GM19438 (cell line): Measurements from ENCODE around the gene FUOM.
"Not testable (repeated sequence)": the region's sequence is repeated elsewhere in the genome, so short reads cannot be mapped to it uniquely, and the experiment has no call there.

Source experiments
- ATAC-seq: cut with Tn5 transposase; IDR thresholded peaks from one replicate; pipeline ENCODE4 v1.9.1; 2021; ENCODE audit warnings: low read depth; ENCODE audit not compliant: unreplicated experiment

The FUOM gene

DNA sequence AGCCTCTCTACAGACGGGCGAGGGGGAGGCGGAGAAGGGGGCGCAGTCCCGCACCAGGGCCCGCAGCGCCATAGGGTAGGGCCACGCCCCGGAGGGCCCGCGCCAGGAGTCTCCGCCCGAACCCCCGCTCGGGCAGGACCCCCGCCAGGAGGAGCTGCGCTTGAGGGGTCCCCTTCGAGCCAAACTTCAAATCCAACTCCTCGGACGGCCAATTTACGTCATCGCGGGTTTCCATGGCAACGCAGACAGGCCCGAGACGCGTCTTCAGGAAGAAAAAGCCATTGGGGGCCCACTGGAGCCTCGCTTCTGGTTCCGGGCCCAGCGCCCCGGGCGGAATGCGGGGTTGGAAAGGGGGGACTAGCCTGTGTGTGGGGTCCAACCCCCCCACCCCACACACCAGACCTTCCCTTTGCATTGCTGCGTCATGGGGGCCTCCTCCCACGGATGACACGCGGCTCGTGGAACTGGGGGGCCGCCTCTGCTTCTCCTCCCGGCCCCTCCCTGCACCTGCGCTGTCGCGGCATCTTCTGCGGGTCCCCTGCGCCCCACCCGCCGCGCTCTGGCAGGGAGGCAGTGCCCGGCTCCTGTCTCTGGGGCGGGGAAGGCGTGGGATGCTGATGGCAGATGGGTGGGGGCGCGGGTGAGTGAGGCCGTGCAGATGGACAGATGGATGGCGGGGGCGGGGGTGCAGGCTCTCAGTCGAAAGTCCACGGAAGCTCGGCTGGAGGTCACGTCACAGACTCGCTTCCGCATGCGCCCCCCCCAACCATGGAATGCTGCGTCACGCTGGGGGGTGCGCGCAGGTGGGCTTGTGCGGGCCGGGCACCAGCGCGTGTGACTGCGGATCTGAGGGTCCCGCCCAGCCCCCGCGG is 22.3 kb downstream of the FUOM start:
- no peak for ATAC-seq

DNA sequence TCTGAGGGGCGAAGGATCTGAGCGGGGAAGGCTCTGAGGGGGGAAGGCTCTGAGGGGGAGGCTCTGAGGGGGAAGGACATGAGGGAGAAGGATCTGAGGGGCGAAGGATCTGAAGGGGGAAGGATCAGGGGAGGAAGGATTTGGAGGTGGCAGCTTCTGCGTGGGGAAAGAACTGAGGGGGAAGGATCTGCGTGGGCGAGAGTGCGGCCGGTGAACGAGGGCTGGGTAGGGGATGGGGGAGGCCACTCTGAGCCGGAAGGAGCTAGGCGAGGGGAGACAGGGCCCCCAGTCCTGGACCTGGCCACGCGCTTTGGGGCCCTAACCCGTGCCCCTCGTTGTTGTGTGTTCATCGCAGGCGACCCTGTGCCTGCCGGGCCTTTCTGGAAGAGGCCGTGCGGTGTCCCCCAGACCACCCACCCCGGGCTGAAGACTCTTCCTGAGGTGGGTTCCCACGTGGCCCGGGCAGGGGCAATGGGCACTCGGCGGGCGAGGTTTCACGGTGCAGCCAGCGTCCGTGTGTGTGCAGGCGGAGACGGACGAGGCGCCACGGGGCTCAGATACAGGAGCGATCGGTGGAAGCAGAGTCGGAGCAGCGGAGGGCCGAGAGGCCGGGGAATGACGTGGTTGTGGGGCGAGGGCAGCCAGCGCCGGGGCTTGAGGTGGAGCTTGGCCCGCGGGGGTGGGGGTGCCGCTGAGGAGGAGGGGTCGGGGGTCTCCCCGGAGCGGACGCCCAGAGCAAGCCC is 23.1 kb downstream of the FUOM start:
- ATAC-seq, result no peak

DNA sequence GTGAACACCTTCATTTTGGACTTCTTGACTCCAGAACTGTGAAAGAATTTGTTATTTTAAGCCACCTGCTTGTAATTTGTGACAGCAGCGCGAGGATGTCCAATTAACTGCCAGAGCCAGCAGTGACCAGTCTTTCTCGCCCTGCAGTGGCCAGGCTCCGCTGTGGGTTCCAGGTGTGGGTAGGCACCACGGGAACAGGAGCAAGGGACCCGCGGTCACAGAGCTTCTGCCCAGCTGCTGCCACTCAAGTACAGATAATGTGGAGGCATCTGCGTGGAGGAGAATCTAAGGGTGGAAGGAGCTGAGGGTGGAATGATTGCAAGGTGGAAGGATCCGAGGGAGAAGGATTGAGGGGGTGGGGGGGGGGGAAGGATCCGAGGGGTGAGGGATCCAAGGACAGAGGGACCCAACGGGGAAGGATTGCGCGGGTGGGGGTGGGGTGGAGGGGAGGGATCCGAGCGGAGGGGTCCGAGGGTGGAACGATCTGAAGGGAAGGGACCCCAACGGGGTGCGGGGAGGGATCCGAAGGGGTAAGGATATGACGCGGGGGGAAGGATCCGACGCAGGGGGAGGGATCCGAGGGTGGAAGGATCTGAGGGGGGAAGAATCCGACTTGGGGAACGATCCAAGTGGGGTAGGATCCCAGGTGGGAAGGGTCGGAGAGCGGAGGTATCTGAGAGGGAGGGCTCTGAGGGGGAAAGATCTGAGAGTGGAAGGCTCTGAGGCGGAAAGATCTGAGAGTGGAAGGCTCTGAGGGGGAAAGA is 24.7 kb downstream of the FUOM start:
- no peak for ATAC-seq

DNA sequence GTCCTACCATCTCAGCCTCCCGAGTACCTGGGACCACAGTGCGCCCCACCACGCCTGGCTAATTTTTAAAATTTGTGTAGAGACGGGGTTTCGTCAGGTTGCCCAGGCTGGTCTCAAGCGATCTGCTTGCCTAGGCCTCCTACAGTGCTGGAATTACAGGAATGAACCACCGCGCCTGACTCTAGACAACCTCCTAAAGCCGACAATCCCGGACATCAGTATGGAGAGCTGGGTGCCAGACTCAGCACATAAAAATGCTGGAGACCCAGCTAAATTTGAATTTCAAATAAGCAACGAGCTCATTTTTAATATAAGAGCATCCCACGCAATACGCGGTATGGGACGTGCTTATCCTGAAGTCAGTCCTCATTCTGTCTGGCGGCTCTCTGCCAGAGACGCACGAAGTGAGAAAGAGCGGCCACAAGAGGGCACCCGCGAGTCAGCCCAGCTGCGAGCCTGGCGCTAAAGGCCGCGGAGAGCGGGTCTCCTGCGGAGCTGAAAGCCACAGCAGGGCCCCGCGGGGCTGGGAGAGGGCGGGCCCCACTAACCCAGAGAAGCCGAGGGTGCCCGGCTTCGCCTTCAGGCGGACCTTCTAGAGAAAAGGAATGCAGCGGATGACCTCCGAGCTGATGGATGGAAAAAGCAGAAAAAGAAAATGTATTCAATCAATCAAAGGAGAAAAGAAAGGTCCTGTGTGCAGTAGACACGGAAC is 28.2 kb downstream of the FUOM start:
- peak; percentile 78 for ATAC-seq

DNA sequence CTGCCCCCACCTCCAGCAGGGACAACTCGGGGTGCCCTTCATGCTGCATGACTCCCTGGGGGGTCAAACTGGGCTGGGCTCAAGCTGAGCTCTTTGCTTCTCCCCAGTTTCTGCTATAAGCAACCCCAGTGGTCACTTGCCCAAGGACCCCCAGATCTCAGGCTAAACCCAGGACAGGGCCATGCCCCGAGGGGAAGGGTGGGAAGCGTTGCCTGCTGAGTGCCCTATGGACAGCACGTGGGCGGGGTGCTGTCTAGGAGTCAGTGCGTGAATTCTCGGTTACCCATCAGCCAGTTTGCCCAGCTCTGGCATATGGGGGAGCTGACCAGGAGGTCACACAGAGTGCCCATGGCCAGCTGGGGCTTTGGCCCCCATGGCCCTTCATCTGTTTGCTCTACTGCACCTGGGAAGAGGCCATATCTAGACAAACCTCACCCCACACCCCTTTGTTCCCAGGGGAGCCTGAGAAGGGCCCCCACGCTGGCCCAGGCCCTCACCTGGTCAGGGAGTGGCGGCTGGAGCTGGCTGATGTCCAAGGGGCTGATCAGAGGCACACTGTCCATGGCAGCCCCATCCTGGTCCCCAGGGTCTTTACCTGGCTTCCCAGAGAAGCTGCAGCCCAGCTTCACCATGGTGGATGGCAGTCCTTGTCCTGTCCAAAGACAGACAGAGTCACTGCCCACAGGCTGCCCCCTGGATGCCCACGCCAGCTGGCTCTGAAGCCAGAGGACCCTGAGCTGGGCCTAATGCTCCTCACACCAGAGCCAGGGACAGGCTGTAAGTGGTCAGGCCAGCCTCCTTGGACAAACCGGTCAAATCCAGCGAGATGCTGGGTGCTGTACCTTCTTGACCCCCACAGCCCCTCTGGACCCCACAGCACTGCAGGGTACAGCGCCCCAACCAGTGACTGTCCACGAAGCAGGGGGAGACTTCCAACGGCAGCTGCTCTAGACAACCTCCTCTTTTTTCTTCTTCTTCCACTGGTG is 29.2 kb downstream of the FUOM start:
- ATAC-seq, result no peak

DNA sequence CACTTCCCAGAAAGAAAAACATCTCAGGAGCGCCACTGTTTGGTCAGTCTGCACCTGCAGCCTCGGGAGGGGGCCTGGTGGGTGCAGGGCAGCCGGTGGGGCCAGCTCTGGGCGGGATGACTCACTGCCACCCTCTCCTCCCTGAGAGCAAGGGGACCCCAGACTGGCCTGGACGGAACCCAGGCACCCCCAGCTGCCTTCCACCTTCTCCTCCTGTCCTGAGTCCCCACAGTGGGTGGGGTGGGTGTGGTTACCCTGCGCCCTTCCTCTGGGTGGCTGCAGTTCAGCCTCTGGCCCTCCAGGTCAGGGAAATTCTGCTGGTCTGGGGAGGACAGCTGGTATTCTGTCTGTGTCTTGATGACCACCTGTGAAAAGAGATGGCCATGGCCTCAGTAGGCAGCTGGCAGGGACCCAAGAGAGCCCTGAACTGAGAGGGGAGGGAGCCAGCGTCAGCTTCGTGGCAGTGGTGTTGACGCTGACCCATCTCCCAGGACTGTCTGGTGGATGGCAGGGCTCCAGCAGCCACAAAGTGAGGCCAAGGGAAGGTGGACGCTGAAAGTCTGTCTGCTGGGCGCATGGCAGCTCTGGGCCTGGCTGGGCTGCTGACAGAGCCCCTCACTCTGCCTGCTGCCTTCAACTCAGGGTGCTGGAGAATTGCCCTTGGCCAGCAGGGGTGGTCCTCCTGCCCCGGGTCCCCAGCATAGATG is 30.0 kb downstream of the FUOM start:
- ATAC-seq, result no peak

DNA sequence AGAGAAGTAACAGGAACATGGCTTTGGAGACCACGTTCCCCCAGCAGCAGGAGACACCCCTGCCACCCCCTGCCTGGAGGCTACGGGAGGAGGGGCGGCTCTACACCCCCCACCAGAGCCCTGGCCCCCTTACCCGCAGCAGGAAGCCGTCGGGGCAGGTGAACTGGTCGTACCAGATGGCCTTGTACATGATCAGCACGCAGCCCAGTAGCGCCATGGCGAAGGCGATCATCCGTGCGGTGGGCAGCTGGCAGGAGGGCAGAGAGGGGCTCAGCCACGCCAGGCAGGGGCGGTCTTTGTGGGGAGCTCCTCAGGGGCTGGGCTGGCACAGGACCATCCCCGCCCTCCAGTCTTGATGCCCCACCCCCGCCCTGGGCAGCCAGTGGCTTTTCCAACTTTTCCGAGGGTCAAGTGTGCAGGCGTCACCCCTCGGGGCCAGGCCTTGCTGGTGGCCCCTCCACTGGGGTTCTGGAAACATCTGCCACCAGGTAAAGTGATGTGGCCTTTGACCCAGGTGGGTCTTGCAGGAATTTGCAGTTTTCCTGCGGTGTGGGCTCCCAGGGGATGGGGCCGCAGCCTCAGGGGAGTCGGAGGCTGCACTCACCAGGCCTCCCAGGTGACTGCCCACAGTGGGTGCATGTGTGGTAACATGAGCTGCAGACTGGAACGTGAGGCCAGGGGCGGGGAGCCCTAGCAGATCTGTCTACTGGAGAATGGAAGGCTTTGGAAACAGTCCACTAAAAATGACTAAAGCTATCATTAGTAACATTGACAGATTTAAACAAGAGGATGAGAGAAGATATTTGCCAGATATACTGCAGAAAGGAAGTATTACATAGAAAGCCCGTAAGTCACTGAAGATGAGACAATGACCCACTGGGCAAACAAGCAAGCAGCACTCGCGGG is 30.8 kb downstream of the FUOM start:
- no peak for ATAC-seq

DNA sequence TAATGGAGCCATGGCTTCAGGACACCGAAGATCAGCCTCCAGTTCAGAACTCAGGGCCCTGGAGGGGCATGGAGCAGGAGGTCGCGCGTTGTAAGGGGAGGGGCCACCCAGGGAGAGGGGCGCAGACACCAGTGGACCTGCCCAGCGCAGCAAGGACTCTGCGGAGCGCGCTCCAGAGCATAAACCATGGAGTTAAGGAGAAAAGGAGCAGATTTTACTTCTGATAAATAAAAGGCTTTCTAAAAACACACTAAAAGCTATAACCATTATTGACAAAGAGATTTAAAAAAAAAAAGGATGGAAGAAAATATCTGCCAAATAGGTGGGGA is 31.6 kb downstream of the FUOM start:
- no peak for ATAC-seq

DNA sequence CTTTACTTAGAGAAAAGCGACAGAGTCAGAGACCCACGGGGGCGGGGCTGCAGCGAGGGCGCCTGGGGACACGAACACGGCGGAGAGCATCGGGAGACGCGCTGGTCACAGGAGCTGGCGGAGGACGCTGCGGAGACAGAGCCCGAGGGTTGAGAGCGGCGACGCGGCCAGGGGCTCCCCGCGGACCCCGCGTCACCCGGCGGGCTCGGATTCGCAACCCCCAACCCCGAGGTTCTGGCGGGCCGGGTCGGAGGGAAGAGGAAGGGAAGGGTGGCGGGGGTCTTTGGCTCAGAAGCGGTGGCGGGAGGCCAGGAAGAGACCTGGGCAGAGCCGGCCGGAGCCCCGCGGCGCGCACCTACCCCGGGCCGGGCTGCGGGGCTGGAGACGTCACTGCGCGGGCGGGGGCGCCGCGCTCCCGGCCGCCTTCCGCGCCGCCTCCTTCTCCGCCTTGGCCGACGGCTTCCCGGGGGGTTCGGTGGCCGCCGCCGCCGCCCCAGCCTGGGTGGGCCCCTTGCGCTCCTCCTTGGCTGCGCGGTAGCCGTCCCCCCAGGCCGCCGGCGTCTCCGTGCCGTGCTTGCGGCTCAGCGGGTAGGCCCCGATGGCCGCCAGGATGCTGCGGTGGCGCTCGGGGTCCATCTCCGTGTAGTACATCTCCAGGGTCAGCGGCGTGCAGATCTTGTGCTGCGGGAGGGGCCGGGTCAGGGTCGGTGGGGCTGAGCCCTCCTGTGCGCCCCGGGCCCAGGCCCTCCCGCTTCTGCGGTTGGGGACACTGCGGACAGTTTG is 32.2 kb downstream of the FUOM start:
- no peak for ATAC-seq

DNA sequence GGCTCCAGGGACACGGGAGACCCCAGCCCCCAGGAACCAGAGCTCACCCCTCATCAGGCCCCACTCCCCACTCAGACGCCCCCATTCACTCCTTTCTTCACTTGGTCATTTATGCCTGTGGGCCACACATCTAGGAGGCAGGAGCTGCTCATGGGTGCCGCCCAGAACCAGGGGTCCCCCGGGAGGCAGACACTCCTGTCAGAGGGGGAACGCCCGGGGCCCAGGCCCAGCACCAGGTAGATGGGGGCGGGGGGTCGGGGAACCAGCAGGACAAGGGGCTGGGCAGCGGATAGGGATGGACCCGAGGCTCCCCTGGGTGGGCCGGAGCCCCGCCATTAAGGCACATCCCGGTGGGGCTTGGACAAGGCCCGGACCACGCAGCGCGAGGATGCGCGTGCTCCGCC is 33.0 kb downstream of the FUOM start:
- ATAC-seq, result peak; percentile 8

DNA sequence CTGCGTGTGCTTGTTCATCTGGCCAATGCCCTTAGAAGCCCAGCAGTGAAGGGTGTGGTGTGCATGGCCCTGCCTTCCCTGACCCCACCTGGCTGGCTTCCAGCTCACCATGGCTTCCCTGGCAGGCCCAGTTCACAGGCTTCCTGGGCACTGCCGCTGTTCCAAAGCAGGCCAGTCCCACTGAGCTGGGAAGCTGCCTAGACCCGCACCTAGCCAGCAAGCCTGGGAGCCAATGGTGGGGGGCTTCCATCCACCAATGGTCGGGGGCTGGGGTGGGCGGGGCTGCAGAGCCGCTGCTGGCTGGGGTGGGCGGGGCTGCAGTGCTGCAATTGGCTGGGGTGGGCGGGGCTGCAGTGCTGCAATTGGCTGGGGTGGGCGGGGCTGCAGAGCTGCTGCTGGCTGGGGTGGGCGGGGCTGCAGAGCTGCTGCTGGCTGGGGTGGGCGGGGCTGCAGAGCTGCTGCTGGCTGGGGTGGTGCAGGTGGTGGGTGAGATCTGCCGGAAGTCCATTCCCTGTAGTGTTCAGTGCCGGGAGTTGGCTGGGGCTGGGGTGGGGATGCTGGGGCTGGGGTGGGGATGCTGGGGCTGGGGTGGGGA is 33.5 kb downstream of the FUOM start:
- peak; percentile 52 for ATAC-seq

DNA sequence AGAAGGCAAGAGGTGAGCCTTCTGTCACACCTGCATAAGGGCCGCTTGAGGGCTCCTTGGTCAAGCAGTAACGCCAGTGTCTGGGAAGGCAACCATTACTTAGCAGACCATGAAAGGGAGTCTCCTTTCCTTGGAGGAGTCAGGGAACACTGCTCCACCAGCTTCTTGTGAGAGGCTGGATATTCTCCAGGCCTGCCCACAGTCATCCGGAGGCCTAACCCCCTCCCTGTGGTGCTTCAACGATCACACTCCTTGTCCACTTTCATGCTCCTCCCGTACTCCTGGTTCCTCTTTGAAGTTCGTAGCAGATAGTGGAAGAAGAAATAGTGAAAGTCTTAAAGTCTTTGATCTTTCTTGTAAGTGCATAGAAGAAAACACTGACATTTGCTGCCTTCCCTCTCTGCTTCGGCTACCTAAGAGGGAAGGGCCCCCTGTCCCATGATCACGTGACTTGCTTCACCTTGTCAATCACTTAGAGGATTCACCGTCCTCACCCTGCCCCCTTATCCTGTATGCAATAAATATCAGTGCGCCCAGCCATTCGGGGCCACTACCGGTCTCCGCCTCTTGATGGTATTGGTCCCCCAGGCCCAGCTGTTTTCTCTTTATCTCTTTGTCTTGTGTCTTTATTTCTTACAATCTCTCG is 35.6 kb downstream of the FUOM start:
- not testable (repeated sequence) for ATAC-seq

DNA sequence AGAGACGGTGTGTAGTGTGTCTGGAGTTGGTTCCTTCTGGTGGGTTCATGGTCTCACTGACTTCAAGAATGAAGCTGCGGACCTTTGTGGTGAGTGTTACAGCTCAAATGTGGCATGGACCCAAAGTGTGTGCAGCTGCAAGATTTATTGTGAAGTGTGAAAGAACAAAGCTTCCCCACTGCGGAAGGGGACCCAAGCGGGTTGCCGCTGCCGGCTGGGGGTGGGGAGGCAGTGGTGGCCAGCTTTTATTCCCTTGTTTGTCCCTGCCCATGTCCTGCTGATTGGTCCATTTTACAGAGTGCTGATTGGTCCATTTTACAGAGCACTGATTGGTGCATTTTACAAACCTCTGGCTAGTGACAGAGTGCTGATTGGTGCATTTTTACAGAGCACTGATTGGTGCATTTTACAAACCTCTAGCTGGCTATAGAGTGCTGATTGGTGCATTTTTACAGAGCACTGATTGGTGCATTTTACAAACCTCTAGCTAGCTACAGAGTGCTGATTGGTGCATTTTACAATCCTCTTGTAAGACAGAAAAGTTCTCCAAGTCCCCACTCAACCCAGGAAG is 36.9 kb downstream of the FUOM start:
- not testable (repeated sequence) for ATAC-seq

DNA sequence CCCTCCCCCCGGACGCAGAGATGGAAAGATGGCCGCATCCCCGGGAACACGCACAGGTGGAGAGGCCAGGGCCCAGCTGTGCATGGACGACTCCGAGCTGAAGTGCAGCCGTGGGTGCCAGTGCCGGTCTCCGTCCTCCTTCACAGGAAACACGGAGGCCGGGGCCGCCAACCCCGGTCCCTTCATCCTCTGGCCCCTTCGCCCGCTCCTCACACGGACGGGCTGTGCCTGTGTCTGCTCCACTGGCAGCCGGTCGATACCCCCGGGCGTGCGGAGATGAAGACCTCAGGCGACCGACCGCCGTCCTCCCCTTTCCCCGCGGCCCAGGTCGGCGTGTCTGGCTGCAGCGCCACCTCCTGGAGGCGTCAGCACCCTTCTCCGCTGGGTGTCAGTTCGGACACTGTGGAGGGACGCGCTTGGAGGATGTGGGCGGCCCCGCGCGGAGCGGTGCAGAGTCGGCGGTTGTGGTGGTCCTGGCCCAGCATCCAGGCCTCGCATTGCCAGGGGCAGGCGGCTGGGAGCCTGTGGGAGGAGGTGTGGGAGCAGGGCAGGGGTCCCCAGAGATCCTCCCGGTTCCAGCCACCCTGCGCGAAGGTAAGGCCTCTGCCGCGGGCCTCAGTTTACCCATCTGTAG is 39.2 kb downstream of the FUOM start:
- ATAC-seq, result peak; percentile 92

DNA sequence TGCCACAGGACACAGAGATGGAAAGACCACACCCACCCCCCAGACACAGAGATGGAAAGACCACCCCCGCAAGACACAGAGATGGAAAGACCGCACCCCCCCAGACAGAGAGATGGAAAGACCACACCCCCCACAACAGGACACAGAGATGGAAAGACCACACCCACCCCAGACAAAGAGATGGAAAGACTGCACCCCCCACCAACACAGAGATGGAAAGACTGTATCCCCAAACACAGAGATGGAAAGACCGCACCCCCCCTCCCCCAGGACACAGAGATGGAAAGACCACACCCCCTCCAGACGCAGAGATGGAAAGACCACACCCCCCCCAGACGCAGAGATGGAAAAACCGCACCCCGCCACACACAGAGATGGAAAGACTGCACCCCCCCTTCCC is 41.1 kb downstream of the FUOM start:
- ATAC-seq, result no peak
